ENCODE measurements around the gene KRT6A.

GRCh38 chr12:52522346-52523011, 29.4 kb upstream of the KRT6A start:
- TF ChIP-seq FOSL1 (tag; conservative IDR thresholded peaks at IDR 0.05) = no peak
- no peak for TF ChIP-seq CTCF (IDR thresholded peaks at IDR 0.05 in 2 of 3, conservative IDR thresholded peaks at IDR 0.05 in 1 of 3; ENCODE audit: insufficient read depth in 2 of 3, low read depth in 1 of 3, low read length in 3 of 3)
- no peak for TF ChIP-seq SP1 (CRISPR knock-in tag; IDR thresholded peaks at IDR 0.05)
